GM12878 (cell line): ENCODE measurements around the gene KLC4. TPM values are rescaled to one million over a fixed set of nuclear protein-coding genes. Genes with fewer than 3 reads are reported as not detected.
A peak's percentile ranks its signal among the peaks of the same experiment; 100 is the strongest.

ENCODE experiments used
- ATAC-seq: fragments of 200-7000 bp; cut with Tn5 transposase; 3 replicates; pipeline ENCODE4 v1.9.1; 2020; ENCODE audit warnings: mild to moderate bottlenecking, moderate library complexity
- BruUV-seq: library from RNA; stranded (reverse); fragments of 400-500 nt; replicated peaks from 2 replicates; lab custom pipeline; 2021; lab: Mats Ljungman, UMichigan
- CTCF ChIA-PET: fragments of 300-600 bp; sonication (Branson Sonifier 250); formaldehyde crosslinking; extraction: SDS; loops from one replicate; lab custom pipeline; 2021; ENCODE audit warnings: inconsistent platforms; lab: Yijun Ruan, JAX
- POLR2A ChIA-PET: fragments of 350-600 bp; formaldehyde crosslinking; extraction: SDS; loops from one replicate; lab custom pipeline; 2021; ENCODE audit warnings: inconsistent platforms; lab: Charles Lee
- RAD21 ChIA-PET: fragments of 300-600 bp; sonication (Branson Sonifier 250); formaldehyde crosslinking; loops from one replicate; lab custom pipeline; 2023; ENCODE audit warnings: antibody characterized with exemption; ENCODE audit not compliant: unreplicated experiment; lab: Charles Lee
- SMC1A ChIA-PET: fragments of 300-600 bp; sonication (Branson Sonifier 250); formaldehyde crosslinking; loops from one replicate; lab custom pipeline; 2023; ENCODE audit not compliant: unreplicated experiment, uncharacterized antibody; lab: Charles Lee
- DNase-seq: peaks from one replicate; pipeline ENCODE4 v3.0.0-alpha.2; 2011; ENCODE audit warnings: low read depth, low spot score
- FAIRE-seq: peaks from 3 replicates; lab custom pipeline; 2011; peaks lifted over from hg19 to GRCh38; lab: Jason Lieb, UNC
- H2AFZ ChIP-seq: 2 replicates; pipeline ENCODE4 v1.6.0; 2011; ENCODE audit warnings: low read depth, low read length, control low read depth; ENCODE audit not compliant: control insufficient read depth
- H3K27ac ChIP-seq: 2 replicates; pipeline ENCODE4 v1.5.1; 2011; ENCODE audit warnings: control low read depth; ENCODE audit not compliant: control insufficient read depth, insufficient read depth
- H3K27me3 ChIP-seq, 2 experiments: replicated peaks in 1 of 2; 2 replicates each; pipeline versions ENCODE4 v1.6.0 to v1.6.1; 2011; ENCODE audit warnings: low read length in 1 of 2; ENCODE audit not compliant: control insufficient read depth in 2 of 2, insufficient read depth in 2 of 2
- H3K36me3 ChIP-seq, 2 experiments: 2 replicates each; pipeline ENCODE4 v1.5.1; 2011; ENCODE audit warnings: low read length in 1 of 2; ENCODE audit not compliant: control insufficient read depth in 2 of 2, insufficient read depth in 2 of 2
- H3K4me1 ChIP-seq: 2 replicates; pipeline ENCODE4 v1.6.1; 2011; ENCODE audit warnings: mild to moderate bottlenecking, low read length, moderate library complexity, mixed read lengths; ENCODE audit not compliant: control insufficient read depth, insufficient read depth
- H3K4me2 ChIP-seq: 2 replicates; pipeline ENCODE4 v1.6.0; 2011; ENCODE audit warnings: control low read depth; ENCODE audit not compliant: control insufficient read depth, insufficient read depth
- H3K4me3 ChIP-seq: fragments of 200-600 bp; sonication (generic); 2 replicates; pipeline ENCODE4 v1.5.1; 2016
- H3K79me2 ChIP-seq: 2 replicates; pipeline ENCODE4 v1.6.0; 2011; ENCODE audit warnings: low read length; ENCODE audit not compliant: control insufficient read depth, insufficient read depth
- H3K9ac ChIP-seq: 2 replicates; pipeline ENCODE4 v1.8.0; 2011; ENCODE audit warnings: low read length, control low read depth, mixed read lengths; ENCODE audit not compliant: control insufficient read depth, insufficient read depth
- H3K9me3 ChIP-seq: replicated peaks from 3 replicates; pipeline ENCODE4 v1.5.1; 2011; ENCODE audit warnings: mild to moderate bottlenecking, low read length; ENCODE audit not compliant: control insufficient read depth, insufficient read depth
- H4K20me1 ChIP-seq: 2 replicates; pipeline ENCODE4 v1.6.0; 2011; ENCODE audit not compliant: control insufficient read depth, insufficient read depth
- EGR1 ChIP-seq, 2 experiments: IDR thresholded peaks; 1 replicate in 1 of 2; 2 replicates in 1 of 2; pipeline ENCODE4 v1.6.1; 2011 to 2012; ENCODE audit warnings: low read depth in 2 of 2, low read length in 2 of 2, borderline replicate concordance in 1 of 2, mild to moderate bottlenecking in 1 of 2, moderate library complexity in 1 of 2
- HDGF ChIP-seq: fragments of 450-650 bp; IDR thresholded peaks from 2 replicates; pipeline ENCODE4 v1.6.1; 2016; ENCODE audit warnings: antibody characterized with exemption
- JUND ChIP-seq: IDR thresholded peaks from 2 replicates; pipeline ENCODE4 v1.6.1; 2012; ENCODE audit warnings: low read depth, mild to moderate bottlenecking, low read length, improper control_type of control experiment, moderate library complexity
- MLLT1 ChIP-seq: fragments of 450-650 bp; IDR thresholded peaks from 2 replicates; pipeline ENCODE4 v1.6.1; 2016; ENCODE audit warnings: mild to moderate bottlenecking
- NBN ChIP-seq: fragments of 450-650 bp; IDR thresholded peaks from 2 replicates; pipeline ENCODE4 v1.6.1; 2016
- PAX5 ChIP-seq: IDR thresholded peaks from 2 replicates; pipeline ENCODE4 v1.6.1; 2011; ENCODE audit warnings: low read depth, low read length, borderline replicate concordance
- SIN3A ChIP-seq: IDR thresholded peaks from 2 replicates; pipeline ENCODE4 v1.6.1; 2012; ENCODE audit warnings: low read depth, low read length, improper control_type of control experiment
- SMARCA5 ChIP-seq: fragments of 450-650 bp; IDR thresholded peaks from 2 replicates; pipeline ENCODE4 v1.6.1; 2017; ENCODE audit warnings: mild to moderate bottlenecking
- SUZ12 ChIP-seq: fragments of 200-600 bp; sonication (generic); IDR thresholded peaks from one replicate; pipeline ENCODE4 v1.6.1; 2018; ENCODE audit warnings: antibody characterized with exemption, mild to moderate bottlenecking; ENCODE audit not compliant: unreplicated experiment
- YY1 ChIP-seq: IDR thresholded peaks from 2 replicates; pipeline ENCODE4 v1.6.1; 2011; ENCODE audit warnings: low read depth, mild to moderate bottlenecking, low read length
- WGBS: methylation state at CpG from one replicate; pipeline ENCODE4 v1.1.6; 2016; ENCODE audit warnings: low lambda C conversion rate; ENCODE audit not compliant: insufficient replicate concordance, insufficient coverage; ENCODE audit errors: missing lambda C conversion rate; 5-methylcytosine and 5-hydroxymethylcytosine counted together
- in situ Hi-C: fragments of 300-500 bp; cut with MboI; formaldehyde crosslinking; loops from 9 replicates; pipeline ENCODE4 v1.14.3; 2018; ENCODE audit warnings: mixed read lengths
- intact Hi-C: fragments of 100-400 bp; cut with micrococcal nuclease; formaldehyde crosslinking; loops from one replicate; pipeline ENCODE4 v1.14.2; 2022; ENCODE audit not compliant: unreplicated experiment
- polyA plus RNA-seq, 11 experiments: library from polyadenylated mRNA; depleted of rRNA in 4 of 11; unstranded in 6 of 11; stranded (reverse) in 5 of 11; fragments of >200 nt; fragmentation: Nextera tagmentation in 4 of 11; fragmentation: Illumina TruSeq in 1 of 11; extraction: Ambion mirVana in 4 of 11; extraction: Trizol in 1 of 11; gene quantifications; 1 replicate in 1 of 11; 2 replicates in 10 of 11; pipeline versions ENCODE4 v1.2.1 to v1.2.3, GENCODE V29; 2011 to 2016; ENCODE audit warnings: inconsistent platforms in 2 of 11, missing spikeins in 2 of 11, low read depth in 1 of 11
- total RNA-seq, 4 experiments: library from RNA; depleted of rRNA in 3 of 4; stranded (reverse); fragments of >200 nt in 3 of 4; fragmentation: Illumina TruSeq in 1 of 4; extraction: Trizol in 1 of 4; gene quantifications; 2 replicates each; pipeline versions ENCODE4 v1.2.1 to v1.2.3, GENCODE V29; 2013 to 2021

Gene KLC4
- total and polyA plus RNA-seq, 10 of the 15 experiments (the other 5 are each of a cell fraction or from before 2014, with no cell fraction given), result 0.90 to 13.4 (median 6.9) TPM

DNA sequence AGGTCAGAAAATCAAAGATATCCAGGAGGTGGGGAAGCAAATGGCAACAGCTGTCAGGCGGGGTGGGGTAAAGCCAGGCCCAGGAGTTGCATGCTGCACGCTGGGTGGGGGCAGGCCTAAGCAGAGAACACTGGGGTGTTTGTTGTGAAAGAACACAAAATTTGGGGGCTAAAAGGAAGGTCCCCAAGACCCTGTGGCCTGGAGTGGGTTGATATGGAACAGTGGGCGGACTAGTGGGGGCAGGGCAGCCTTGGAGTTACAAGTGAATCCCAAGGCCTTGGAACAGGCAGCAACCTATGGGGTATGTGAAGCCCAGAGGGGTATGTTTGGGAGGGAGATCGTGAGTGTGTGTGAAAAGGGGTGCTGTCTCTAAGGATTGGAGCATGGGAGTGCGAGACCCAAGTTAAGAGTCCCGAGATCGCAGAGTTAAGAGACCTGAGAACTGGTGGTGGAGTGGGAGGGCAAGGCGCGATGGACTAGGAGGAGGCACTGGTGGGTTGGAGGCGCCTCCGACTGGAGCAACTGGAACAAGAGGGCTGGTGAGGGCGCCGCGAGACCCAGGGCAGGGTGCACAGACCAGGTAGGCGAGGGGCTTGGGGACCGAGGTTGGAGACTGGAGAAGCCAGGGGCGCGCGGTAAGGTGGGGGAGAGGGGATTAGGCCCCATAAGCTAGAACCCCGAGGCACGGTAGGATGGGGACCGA is 6.4 kb upstream of the KLC4 start:
- Histone ChIP-seq H3K27ac (peak overlapping the region; percentile 93), H3K4me2 (peak overlapping the region; percentile 93), H3K36me3 (peaks cover 8 to 23% of the 10 kb centered on the region in 2 experiments), H3K9me3 (no peaks in the 10 kb centered on the region), H3K27me3 (no peaks in the 10 kb centered on the region), H3K4me1 (peaks cover 14% of the 10 kb centered on the region), H3K79me2 (peaks cover 24% of the 10 kb centered on the region), H3K9ac (peak overlapping the region; percentile 98), H3K4me3 (peak overlapping the region; percentile 91), H2AFZ (peak overlapping the region; percentile 74), H4K20me1 (no peaks in the 10 kb centered on the region)
- intact Hi-C loops (no loop called here), in situ Hi-C loops (no loop called here)
- POLR2A ChIA-PET, result interaction anchor here (0.8 to 2.9 kb wide), 4 partner anchors 32 to 124 kb away, joined by 3 to 22 read pairs (median 8); partner anchors contain the start of genes CNPY3, KLHDC3, MEA1 and PPP2R5D
- DNase-seq, result no peak
- ATAC-seq, result peak; percentile 48
- BruUV-seq, result no TSS peak
- 8% methylated on average over 22 of the region's 22 CpGs for WGBS
- CTCF ChIA-PET, result interaction anchor here (1.2 to 1.3 kb wide), 2 partner anchors 91 to 124 kb away, joined by 3 read pairs; no protein-coding TSS in a partner anchor
- TF ChIP-seq PAX5 (no peak), SIN3A (no peak), HDGF (peak; percentile 40; the same call in 1 of the 2 replicates), NBN (0 out of 2 replicates have a peak, but pooled peaks have one; percentile 14), YY1 (no peak), SUZ12 (no peak), SMARCA5 (no peak), EGR1 (IDR thresholded peaks at IDR 0.05; ENCODE audit: borderline replicate concordance in 1 of 2, low read depth in 2 of 2, low read length in 2 of 2) (0 out of 3 replicates have a peak, but pooled peaks of 1 of the 2 experiments have one; percentile 21), MLLT1 (0 out of 2 replicates have a peak, but pooled peaks have one; percentile 14), JUND (no peak)
- FAIRE-seq, result no peak
- RAD21 ChIA-PET, result interaction anchor here (1.5 to 1.9 kb wide), 2 partner anchors 39 to 91 kb away, joined by 4 to 5 read pairs; partner anchors contain the start of genes KLHDC3 and MEA1
- SMC1A ChIA-PET, result interaction anchor here (0.6 to 1.5 kb wide), 5 partner anchors 43 to 121 kb away, joined by 3 to 5 read pairs (median 4); partner anchors contain the start of gene PEX6
